Measurements from ENCODE around the gene INTS1. TPM values are rescaled to one million over a fixed set of nuclear protein-coding genes. Genes with fewer than 3 reads are reported as not detected.

Gene INTS1
- total and polyA plus RNA-seq, 10 of the 15 experiments (the other 5 are each of a cell fraction or from before 2014, with no cell fraction given) = 0.52 to 89.0 (median 15.1) TPM

GRCh38 chr7:1483536-1484505, 20.4 kb downstream of the INTS1 start:
- ChIA-PET POLR2A (no interaction called here), CTCF (no interaction called here), SMC1A (ENCODE audit: uncharacterized antibody, unreplicated experiment) (no interaction called here), RAD21 (ENCODE audit: unreplicated experiment) (no interaction called here)
- FAIRE-seq = no peak
- peaks cover 0 to 31% of the 10 kb centered on the region in 2 experiments; a peak in 2 of 4 replicates for H3K36me3 ChIP-seq (ENCODE audit: control insufficient read depth in 2 of 2, insufficient read depth in 2 of 2, low read length in 1 of 2)
- intact Hi-C loops (cut with micrococcal nuclease; ENCODE audit: unreplicated experiment) (no loop called here), in situ Hi-C loops (cut with MboI) (no loop called here)
- no peak overlapping the region for H3K9ac ChIP-seq (ENCODE audit: control insufficient read depth, insufficient read depth, low read length)
- H3K79me2 ChIP-seq (ENCODE audit: control insufficient read depth, insufficient read depth, low read length) = no peaks in the 10 kb centered on the region
- H3K4me1 ChIP-seq (ENCODE audit: control insufficient read depth, insufficient read depth, low read length) = no peaks in the 10 kb centered on the region
- H3K4me2 ChIP-seq (ENCODE audit: control insufficient read depth, insufficient read depth) = no peak overlapping the region
- BruUV-seq (replicated peaks) = no TSS peak
- ATAC-seq = no peak
- no peak overlapping the region for H3K27ac ChIP-seq (ENCODE audit: control insufficient read depth, insufficient read depth)
- DNase-seq (ENCODE audit: low read depth, low spot score) = no peak
- no peaks in the 10 kb centered on the region for H3K9me3 ChIP-seq (replicated peaks; ENCODE audit: control insufficient read depth, insufficient read depth, low read length)
- no peaks in the 10 kb centered on the region for H4K20me1 ChIP-seq (ENCODE audit: control insufficient read depth, insufficient read depth)
- 96% methylated on average over 65 of the region's 65 CpGs for WGBS (ENCODE audit: insufficient coverage, insufficient replicate concordance, low lambda C conversion rate, missing lambda C conversion rate)
- no peaks in the 10 kb centered on the region for H3K27me3 ChIP-seq (replicated peaks in 1 of 2; ENCODE audit: control insufficient read depth in 2 of 2, insufficient read depth in 2 of 2, low read length in 1 of 2)
- H3K4me3 ChIP-seq = no peak overlapping the region
- no peak overlapping the region for H2AFZ ChIP-seq (ENCODE audit: control insufficient read depth, low read depth, low read length)
- TF ChIP-seq ASH2L (IDR thresholded peaks at IDR 0.05; ENCODE audit: borderline replicate concordance, low read depth) = no peak
- no peak for TF ChIP-seq HDGF (IDR thresholded peaks at IDR 0.05)
- TF ChIP-seq IRF3 (IDR thresholded peaks at IDR 0.05) = no peak
- no peak for TF ChIP-seq RCOR1 (conservative IDR thresholded peaks at IDR 0.05; ENCODE audit: low read depth, low read length)
- TF ChIP-seq GABPA (IDR thresholded peaks at IDR 0.05; ENCODE audit: low read depth) = no peak
- TF ChIP-seq MEF2B (IDR thresholded peaks at IDR 0.05; ENCODE audit: partially characterized antibody, poor library complexity, severe bottlenecking) = no peak
- no peak for TF ChIP-seq PRDM15 (CRISPR knock-in tag; IDR thresholded peaks at IDR 0.05)
- TF ChIP-seq NKRF (conservative IDR thresholded peaks at IDR 0.05) = no peak
- no peak for TF ChIP-seq TCF12 (IDR thresholded peaks at IDR 0.05; ENCODE audit: low read depth, low read length)
- no peak for TF ChIP-seq MTA3 (IDR thresholded peaks at IDR 0.05; ENCODE audit: borderline replicate concordance, low read length)
- TF ChIP-seq DPF2 (IDR thresholded peaks at IDR 0.05) = no peak
- no peak for TF ChIP-seq GATAD2B (conservative IDR thresholded peaks at IDR 0.05; ENCODE audit: low read depth)
- TF ChIP-seq LARP7 (IDR thresholded peaks at IDR 0.05) = no peak
- TF ChIP-seq CHD4 (IDR thresholded peaks at IDR 0.05) = no peak
- TF ChIP-seq CREB1 (IDR thresholded peaks at IDR 0.05; ENCODE audit: low read depth) = no peak
- TF ChIP-seq RBBP5 (conservative IDR thresholded peaks at IDR 0.05) = no peak
- TF ChIP-seq WRNIP1 (IDR thresholded peaks at IDR 0.05; ENCODE audit: borderline replicate concordance, low read depth, low read length) = no peak

Data from GM12878 (cell line).